GM19193 (cell line): ENCODE measurements around the gene NKIRAS1.

Experiments used
- POLR2A ChIP-seq: IDR thresholded peaks from 4 replicates; pipeline ENCODE4 v1.6.1; 2011; ENCODE audit not compliant: insufficient read depth, insufficient read length; ENCODE audit errors: extremely low read depth

NKIRAS1 gene

GRCh38 chr3:23923786-23924185, 7.0 kb upstream of the NKIRAS1 start:
- no peak for TF ChIP-seq POLR2A

GRCh38 chr3:23921052-23921511, 4.3 kb upstream of the NKIRAS1 start:
- TF ChIP-seq POLR2A, result peak; percentile 9

GRCh38 chr3:23920151-23920655, 3.4 kb upstream of the NKIRAS1 start:
- TF ChIP-seq POLR2A, result peak; percentile 31

- TF ChIP-seq POLR2A, result no peak
Measured at GRCh38 chr3:23919628-23920027, 2.8 kb upstream of the NKIRAS1 start.

GRCh38 chr3:23916152-23916885, 471 bp downstream of the NKIRAS1 start:
- no peak for TF ChIP-seq POLR2A

GRCh38 chr3:23915537-23916108, 1.2 kb downstream of the NKIRAS1 start:
- no peak for TF ChIP-seq POLR2A

GRCh38 chr3:23913873-23914743, 2.7 kb downstream of the NKIRAS1 start:
- no peak for TF ChIP-seq POLR2A

GRCh38 chr3:23913182-23913581, 3.6 kb downstream of the NKIRAS1 start:
- TF ChIP-seq POLR2A, result no peak

- TF ChIP-seq POLR2A, result no peak
Measured at GRCh38 chr3:23911397-23911796, 5.4 kb downstream of the NKIRAS1 start.

- no peak for TF ChIP-seq POLR2A
Measured at GRCh38 chr3:23909341-23909740, 7.4 kb downstream of the NKIRAS1 start.

- TF ChIP-seq POLR2A, result no peak
Measured at GRCh38 chr3:23904545-23904944, 12.2 kb downstream of the NKIRAS1 start.

GRCh38 chr3:23900744-23901143, 16.0 kb downstream of the NKIRAS1 start:
- TF ChIP-seq POLR2A, result no peak

GRCh38 chr3:23895181-23895580, 21.6 kb downstream of the NKIRAS1 start:
- TF ChIP-seq POLR2A, result no peak

- no peak for TF ChIP-seq POLR2A
Measured at GRCh38 chr3:23894254-23895061, 22.3 kb downstream of the NKIRAS1 start.
